GM12874 (cell line): Measurements from ENCODE around the gene KIR2DL1.
"Not testable (repeated sequence)": the region's sequence is repeated elsewhere in the genome, so short reads cannot be mapped to it uniquely, and the experiment has no call there.

Experiments used
- CTCF ChIP-seq: IDR thresholded peaks from 2 replicates; pipeline ENCODE4 v1.5.1; 2011; ENCODE audit warnings: low read depth, mild to moderate bottlenecking, control low read depth, low read length, moderate library complexity; ENCODE audit not compliant: insufficient read depth

KIR2DL1 gene

GRCh38 chr19:54795758-54796157, 26.2 kb downstream of the KIR2DL1 start:
- no peak for TF ChIP-seq CTCF

DNA sequence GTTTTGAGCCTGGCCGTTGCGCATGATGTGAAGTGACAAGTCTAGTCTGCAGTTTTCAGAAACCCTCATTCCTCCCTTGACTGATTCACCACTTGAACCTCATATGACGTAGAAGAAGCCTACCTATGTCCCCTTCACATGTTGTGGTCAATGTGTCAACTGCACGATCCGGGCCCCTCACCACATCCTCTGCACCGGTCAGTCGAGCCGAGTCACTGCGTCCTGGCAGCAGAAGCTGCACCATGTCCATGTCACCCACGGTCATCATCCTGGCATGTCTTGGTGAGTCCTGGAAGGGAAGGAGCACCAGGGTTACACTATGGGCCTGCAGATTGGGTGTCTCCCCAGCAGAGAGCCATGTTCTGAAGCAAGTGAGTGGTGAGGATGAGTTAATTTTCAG, 33.8 kb downstream of the KIR2DL1 start, which contains the start of gene KIR2DL4:
TSS of gene KIR2DL4 (plus strand) at position 201 of the 400 bp plus-strand sequence. CDS start at position 243, 42 bp downstream.
- TF ChIP-seq CTCF = no peak

GRCh38 chr19:54804101-54804500, 34.5 kb downstream of the KIR2DL1 start:
- TF ChIP-seq CTCF = no peak

GRCh38 chr19:54804571-54804970, 35.0 kb downstream of the KIR2DL1 start:
- TF ChIP-seq CTCF = no peak

DNA sequence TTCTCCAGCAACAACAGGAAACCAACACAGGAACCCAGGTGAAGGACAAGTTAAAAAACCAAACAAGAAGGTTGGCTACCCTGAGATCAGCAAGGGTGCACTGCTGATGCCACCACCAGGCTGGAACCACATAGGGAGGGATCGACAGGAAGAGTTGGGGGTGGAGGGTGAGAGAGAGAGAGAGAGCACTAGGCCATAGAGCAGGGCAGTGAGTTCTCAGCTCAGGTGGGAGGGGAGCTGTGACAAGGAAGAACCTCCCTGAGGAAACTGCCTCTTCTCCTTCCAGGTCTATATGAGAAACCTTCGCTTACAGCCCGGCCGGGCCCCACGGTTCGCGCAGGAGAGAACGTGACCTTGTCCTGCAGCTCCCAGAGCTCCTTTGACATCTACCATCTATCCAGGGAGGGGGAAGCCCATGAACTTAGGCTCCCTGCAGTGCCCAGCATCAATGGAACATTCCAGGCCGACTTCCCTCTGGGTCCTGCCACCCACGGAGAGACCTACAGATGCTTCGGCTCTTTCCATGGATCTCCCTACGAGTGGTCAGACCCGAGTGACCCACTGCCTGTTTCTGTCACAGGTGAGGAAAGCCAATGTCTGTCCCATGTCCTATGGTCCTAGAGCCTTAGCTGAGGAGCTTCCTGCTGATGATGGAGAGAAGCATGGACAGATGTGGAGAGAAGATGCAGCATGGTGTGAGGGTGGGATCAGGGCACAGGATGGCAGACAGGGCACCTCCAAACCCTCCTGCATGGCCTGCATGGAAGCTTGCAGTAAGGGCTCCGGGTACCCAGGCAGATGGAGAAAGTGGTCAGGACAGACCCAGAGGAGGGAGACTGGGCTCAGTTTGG, 36.3 kb downstream of the KIR2DL1 start:
- no peak for TF ChIP-seq CTCF

- no peak for TF ChIP-seq CTCF
Observed at GRCh38 chr19:54806516-54806838, 36.9 kb downstream of the KIR2DL1 start.

- TF ChIP-seq CTCF = not testable (repeated sequence)
Observed at GRCh38 chr19:54816251-54816650, 46.7 kb downstream of the KIR2DL1 start, which contains the start of gene KIR3DL1. Gene KIR3DL1, plus strand, starts transcription at chr19:54816468.
